Mesothelial cell of epicardium (in vitro differentiated cells): ENCODE data around the gene ZFAND3. TPM values are rescaled to one million over a fixed set of nuclear protein-coding genes. Genes with fewer than 3 reads are reported as not detected.

Experiments used
- DNase-seq, 2 experiments: peaks; one replicate each; pipeline ENCODE4 v3.0.0; 2021; ENCODE audit warnings: low spot score in 2 of 2; ENCODE audit not compliant: unreplicated experiment in 2 of 2
- H3K27ac Mint-ChIP-seq: 2 replicates; pipeline ENCODE4 v1.8.0; 2021; ENCODE audit warnings: mixed read lengths
- H3K27me3 Mint-ChIP-seq: 2 replicates; pipeline ENCODE4 v1.8.0; 2021; ENCODE audit warnings: low read depth, mixed read lengths
- H3K36me3 Mint-ChIP-seq: 2 replicates; pipeline ENCODE4 v1.8.0; 2021; ENCODE audit warnings: mixed read lengths
- H3K4me1 Mint-ChIP-seq: 2 replicates; pipeline ENCODE4 v1.8.0; 2021; ENCODE audit warnings: mixed read lengths
- H3K4me3 Mint-ChIP-seq: 2 replicates; pipeline ENCODE4 v1.8.0; 2021; ENCODE audit warnings: mild to moderate bottlenecking, moderate library complexity, mixed read lengths
- H3K9me3 Mint-ChIP-seq: 2 replicates; pipeline ENCODE4 v1.8.0; 2021; ENCODE audit warnings: mixed read lengths
- total RNA-seq: library from RNA; stranded (reverse); gene quantifications from 3 replicates; pipeline ENCODE4 v1.2.1, GENCODE V29; 2021
- TF ChIP-seq, protein P1 (sequence below): fragments of 200-600 bp; sonication (generic); IDR thresholded peaks from one replicate; pipeline ENCODE4 v1.5.0; 2021; ENCODE audit warnings: antibody characterized with exemption; ENCODE audit not compliant: unreplicated experiment

Gene ZFAND3, protein sequence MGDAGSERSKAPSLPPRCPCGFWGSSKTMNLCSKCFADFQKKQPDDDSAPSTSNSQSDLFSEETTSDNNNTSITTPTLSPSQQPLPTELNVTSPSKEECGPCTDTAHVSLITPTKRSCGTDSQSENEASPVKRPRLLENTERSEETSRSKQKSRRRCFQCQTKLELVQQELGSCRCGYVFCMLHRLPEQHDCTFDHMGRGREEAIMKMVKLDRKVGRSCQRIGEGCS
- total RNA-seq = 78.9 to 83.5 TPM (median 81.2 TPM) in 3 replicates

DNA sequence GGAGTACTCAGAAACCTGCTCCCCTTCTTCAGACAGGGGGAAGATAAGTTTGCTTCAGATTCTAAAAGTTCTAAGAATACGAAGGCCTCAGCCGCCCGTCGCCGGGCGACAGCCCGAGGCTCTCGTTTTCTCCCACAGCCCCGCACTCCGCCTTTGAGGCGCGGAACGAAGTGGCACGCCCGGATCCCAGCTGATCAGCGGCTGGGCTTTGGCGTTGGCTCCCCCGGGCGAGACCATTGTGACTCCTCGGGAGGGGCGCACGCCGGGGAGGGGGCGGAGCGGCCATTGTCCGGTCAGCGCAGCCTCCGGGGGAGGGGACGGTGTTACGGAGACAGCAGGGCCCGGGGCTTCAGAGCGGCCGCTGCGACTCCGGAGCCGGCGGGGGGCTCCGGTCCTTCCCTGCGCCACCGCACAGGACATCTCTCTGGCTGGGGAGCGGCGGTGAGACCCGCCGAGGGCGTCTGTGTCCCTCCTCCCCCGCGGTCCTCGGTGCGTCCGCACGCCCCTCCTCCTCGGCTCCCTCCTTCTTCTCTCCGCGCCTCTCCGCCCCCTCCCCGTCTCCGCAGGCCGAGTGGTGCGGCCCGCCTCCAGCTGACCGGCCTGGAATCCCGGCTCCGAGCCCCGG is at the start of gene ZFAND3:
ZFAND3 (plus strand) TSS at position 551 of the 625 bp plus-strand sequence. CDS start 219 bp downstream, outside the sequence.
- Mint-ChIP-seq H3K27ac (peak within 1 kb of the TSS; percentile 98), H3K36me3 (no peaks in the 10 kb centered on the region), H3K9me3 (no peaks in the 10 kb centered on the region), H3K4me1 (peaks cover 63% of the 10 kb centered on the region), H3K27me3 (no peaks in the 10 kb centered on the region), H3K4me3 (peak within 1 kb of the TSS; percentile 94)
- DNase-seq = peak; percentile 96 to 97
- TF ChIP-seq, protein P1, sequence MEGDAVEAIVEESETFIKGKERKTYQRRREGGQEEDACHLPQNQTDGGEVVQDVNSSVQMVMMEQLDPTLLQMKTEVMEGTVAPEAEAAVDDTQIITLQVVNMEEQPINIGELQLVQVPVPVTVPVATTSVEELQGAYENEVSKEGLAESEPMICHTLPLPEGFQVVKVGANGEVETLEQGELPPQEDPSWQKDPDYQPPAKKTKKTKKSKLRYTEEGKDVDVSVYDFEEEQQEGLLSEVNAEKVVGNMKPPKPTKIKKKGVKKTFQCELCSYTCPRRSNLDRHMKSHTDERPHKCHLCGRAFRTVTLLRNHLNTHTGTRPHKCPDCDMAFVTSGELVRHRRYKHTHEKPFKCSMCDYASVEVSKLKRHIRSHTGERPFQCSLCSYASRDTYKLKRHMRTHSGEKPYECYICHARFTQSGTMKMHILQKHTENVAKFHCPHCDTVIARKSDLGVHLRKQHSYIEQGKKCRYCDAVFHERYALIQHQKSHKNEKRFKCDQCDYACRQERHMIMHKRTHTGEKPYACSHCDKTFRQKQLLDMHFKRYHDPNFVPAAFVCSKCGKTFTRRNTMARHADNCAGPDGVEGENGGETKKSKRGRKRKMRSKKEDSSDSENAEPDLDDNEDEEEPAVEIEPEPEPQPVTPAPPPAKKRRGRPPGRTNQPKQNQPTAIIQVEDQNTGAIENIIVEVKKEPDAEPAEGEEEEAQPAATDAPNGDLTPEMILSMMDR = no peak

DNA sequence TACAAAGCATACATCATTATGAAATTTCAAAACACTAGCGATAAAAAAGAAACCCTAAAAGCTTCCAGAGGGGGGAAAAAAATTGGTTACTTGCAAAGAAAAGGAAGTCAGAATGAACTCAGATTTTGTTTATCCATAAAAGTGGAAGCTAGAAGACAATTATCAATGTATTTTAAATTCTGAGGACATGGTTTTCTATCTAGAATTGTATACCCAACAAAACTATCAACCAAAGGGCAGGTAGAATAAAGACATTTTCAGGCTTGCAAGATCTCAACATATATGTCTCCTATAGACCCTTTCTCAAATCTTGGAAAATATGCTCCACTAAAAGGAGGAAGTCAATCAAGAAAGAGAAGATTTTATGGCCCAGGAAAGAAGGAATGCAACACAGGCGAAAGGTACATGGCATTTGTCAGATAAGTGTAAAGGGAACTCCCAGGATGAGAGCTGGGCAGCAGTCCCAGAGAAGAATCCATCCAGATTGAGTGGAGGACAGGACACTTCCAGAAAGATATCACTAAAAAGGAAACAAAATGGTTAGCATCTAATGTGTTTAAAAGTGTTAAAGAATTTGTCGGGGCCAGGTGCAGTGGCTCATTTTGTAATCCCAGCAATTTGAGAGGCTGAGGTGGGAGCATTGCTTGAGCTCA is 45.4 kb upstream of the ZFAND3 start:
- TF ChIP-seq, protein P1 = no peak
- H3K27me3 Mint-ChIP-seq = peaks cover 4% of the 10 kb centered on the region
- DNase-seq = no peak
- no peak overlapping the region for H3K4me3 Mint-ChIP-seq
- H3K4me1 Mint-ChIP-seq = peaks cover 10% of the 10 kb centered on the region
- peaks cover 3% of the 10 kb centered on the region for H3K36me3 Mint-ChIP-seq
- H3K27ac Mint-ChIP-seq = no peak overlapping the region
- peaks cover 13% of the 10 kb centered on the region for H3K9me3 Mint-ChIP-seq

DNA sequence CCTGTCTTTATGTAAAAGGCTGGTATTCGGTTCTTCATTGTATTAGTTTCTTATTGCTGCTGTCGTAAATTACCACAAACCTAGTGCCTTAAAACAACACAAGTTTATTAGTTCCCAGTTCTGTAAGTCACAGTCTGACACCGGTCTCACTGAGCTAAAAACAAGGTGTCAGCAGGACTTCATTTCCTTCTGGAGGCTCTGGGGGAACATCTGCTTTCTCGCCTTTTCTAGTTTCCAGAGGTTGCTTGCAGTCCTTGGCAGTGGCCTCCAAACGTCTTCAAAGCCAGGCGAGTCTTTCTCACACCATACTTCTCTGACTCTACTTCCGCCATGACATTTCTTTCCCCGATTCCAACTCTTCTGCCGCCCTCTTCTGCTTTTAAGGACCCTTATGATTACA is 43.0 kb upstream of the ZFAND3 start:
- TF ChIP-seq, protein P1 = no peak
- H3K4me1 Mint-ChIP-seq = peaks cover 10% of the 10 kb centered on the region
- H3K27ac Mint-ChIP-seq = no peak overlapping the region
- H3K36me3 Mint-ChIP-seq = peaks cover 3% of the 10 kb centered on the region
- no peak overlapping the region for H3K4me3 Mint-ChIP-seq
- peaks cover 13% of the 10 kb centered on the region for H3K9me3 Mint-ChIP-seq
- DNase-seq = no peak
- peaks cover 4% of the 10 kb centered on the region for H3K27me3 Mint-ChIP-seq

DNA sequence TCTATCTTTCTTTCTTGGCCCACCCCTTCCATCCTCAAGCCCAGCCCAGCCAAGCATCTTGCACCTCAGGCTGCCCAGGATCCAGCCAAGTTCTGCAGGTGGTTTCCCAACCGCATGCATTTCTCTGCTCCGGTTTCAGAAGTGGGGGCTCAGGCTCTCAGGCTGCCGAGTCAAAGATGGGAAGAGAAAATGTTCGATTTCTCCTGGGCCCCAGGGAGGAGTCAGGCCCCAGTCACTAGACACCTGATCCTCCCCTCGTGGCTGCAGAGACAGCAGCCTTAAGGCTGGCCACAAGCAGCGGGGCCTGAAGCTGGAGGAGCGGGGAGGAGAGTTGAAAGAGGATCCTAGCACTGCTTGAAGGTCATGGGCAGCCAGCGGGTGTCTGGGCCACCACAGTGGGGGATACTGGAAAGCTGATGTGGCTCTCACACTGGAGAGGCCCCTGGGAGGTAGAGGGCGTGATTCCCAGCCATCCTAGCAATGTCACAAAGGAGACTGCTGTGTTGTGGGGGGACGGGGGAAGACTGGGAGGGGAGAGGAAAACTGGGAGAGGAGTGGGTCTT is 42.2 kb upstream of the ZFAND3 start:
- TF ChIP-seq, protein P1 = no peak
- Mint-ChIP-seq H3K9me3 (peaks cover 13% of the 10 kb centered on the region), H3K36me3 (peaks cover 3% of the 10 kb centered on the region), H3K27me3 (peaks cover 4% of the 10 kb centered on the region), H3K27ac (no peak overlapping the region), H3K4me3 (no peak overlapping the region), H3K4me1 (peaks cover 10% of the 10 kb centered on the region)
- no peak for DNase-seq

DNA sequence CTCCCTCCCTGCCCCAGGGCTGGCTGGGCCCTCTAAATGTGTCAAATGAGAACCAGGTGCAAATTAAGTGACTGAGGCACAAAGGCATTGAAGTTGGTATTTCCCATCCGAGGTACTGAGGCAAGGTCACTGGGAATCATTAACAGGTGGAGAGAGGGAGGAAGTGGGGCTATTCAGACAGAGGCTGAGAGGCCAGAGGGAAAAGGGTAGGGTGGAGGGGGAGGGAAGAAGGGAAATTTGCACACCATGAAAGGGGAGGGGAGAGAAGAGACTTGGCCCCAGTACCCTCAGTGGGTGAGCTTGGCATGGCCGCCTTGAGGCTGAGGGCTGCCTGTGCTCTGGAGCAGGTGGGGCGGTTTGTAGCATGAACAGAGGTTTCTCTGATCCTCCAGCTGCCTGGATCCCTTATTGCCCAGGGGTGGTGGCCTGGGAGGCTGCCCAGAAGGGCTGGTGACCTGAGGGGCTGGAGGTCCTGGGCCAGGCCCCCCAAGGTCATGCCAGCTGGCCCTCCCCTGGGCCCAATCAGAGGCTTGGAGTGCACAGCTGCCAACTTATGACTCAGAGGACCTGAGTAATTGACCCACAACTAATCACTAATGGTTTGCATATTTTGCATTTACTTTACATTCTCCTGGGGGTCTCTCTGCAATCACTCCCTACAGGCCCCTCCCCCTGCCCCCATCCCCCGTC is 40.3 kb upstream of the ZFAND3 start:
- Mint-ChIP-seq H3K27ac (no peak overlapping the region), H3K4me3 (no peak overlapping the region), H3K9me3 (peaks cover 2% of the 10 kb centered on the region), H3K27me3 (peaks cover 4% of the 10 kb centered on the region), H3K36me3 (no peaks in the 10 kb centered on the region), H3K4me1 (peaks cover 24% of the 10 kb centered on the region)
- TF ChIP-seq, protein P1 = no peak
- DNase-seq = no peak
